HCT116 (cell line): ENCODE data around the gene SGSH. TPM values are rescaled to one million over a fixed set of nuclear protein-coding genes. Genes with fewer than 3 reads are reported as not detected.

Experiments used
- ATAC-seq: fragments of 200-7000 bp; cut with Tn5 transposase; 2 replicates; pipeline ENCODE4 v1.9.1; 2020; ENCODE audit warnings: mild to moderate bottlenecking, moderate library complexity
- BruUV-seq: library from RNA; stranded (reverse); fragments of 400-500 nt; replicated peaks from 2 replicates; lab custom pipeline; 2021; lab: Mats Ljungman, UMichigan
- CTCF ChIA-PET: fragments of 300-600 bp; sonication (Branson Sonifier 250); formaldehyde crosslinking; loops from one replicate; lab custom pipeline; 2021; ENCODE audit warnings: antibody characterized with exemption; lab: Charles Lee
- POLR2A ChIA-PET: fragments of 300-600, 350-600 bp; sonication (Branson Sonifier 250); formaldehyde crosslinking; loops from one replicate; lab custom pipeline; 2021; ENCODE audit warnings: antibody characterized with exemption; lab: Charles Lee
- RAD21 ChIA-PET, 2 experiments: fragments of 300-600 bp; sonication (Branson Sonifier 250); formaldehyde crosslinking; loops; one replicate each; lab custom pipeline; 2023; ENCODE audit warnings: low total read pairs in 2 of 2; ENCODE audit not compliant: uncharacterized antibody in 2 of 2, unreplicated experiment in 2 of 2, low non-redundant PET in 1 of 2; lab: Charles Lee
- DNase-seq: peaks from one replicate; pipeline ENCODE4 v3.0.0-alpha.2; 2010; ENCODE audit warnings: low read depth, low spot score
- H2AFZ ChIP-seq: fragments of 200-600 bp; shearing (Covaris generic), sonication (generic); 2 replicates; pipeline ENCODE4 v1.6.1; 2017; ENCODE audit warnings: low read depth, mixed run types, mixed read lengths, antibody characterized with exemption, low read length; ENCODE audit not compliant: poor library complexity, severe bottlenecking
- H3K27ac ChIP-seq: 2 replicates; pipeline ENCODE4 v1.5.1; 2012; ENCODE audit warnings: low read depth, low read length
- H3K27me3 ChIP-seq: fragments of 200-600 bp; sonication (generic); 2 replicates; pipeline ENCODE4 v1.6.1; 2016; ENCODE audit warnings: mixed run types, low read length, mixed read lengths; ENCODE audit not compliant: insufficient read depth
- H3K36me3 ChIP-seq, 2 experiments: fragments of 200-500 bp in 1 of 2; fragments of 200-600 bp in 1 of 2; sonication (Bioruptor generic) in 1 of 2; sonication (generic) in 1 of 2; 2 replicates each; pipeline versions ENCODE4 v1.5.1 to v1.6.1; 2014 to 2016; ENCODE audit warnings: low read length in 2 of 2, inconsistent platforms in 1 of 2, mixed read lengths in 1 of 2, mixed run types in 1 of 2; ENCODE audit not compliant: insufficient read depth in 2 of 2, control insufficient read depth in 1 of 2
- H3K4me1 ChIP-seq, 2 experiments: fragments of 200-600 bp in 1 of 2; sonication (generic) in 1 of 2; 2 replicates each; pipeline versions ENCODE4 v1.5.1 to v1.6.1; 2012 to 2017; ENCODE audit warnings: low read length in 2 of 2, inconsistent platforms in 1 of 2, mild to moderate bottlenecking in 1 of 2, mixed read lengths in 1 of 2, mixed run types in 1 of 2, moderate library complexity in 1 of 2; ENCODE audit not compliant: insufficient read depth in 2 of 2, control insufficient read depth in 1 of 2
- H3K4me2 ChIP-seq: fragments of 200-600 bp; sonication (generic); 2 replicates; pipeline ENCODE4 v1.6.1; 2017; ENCODE audit warnings: mixed run types, low read length, mixed read lengths
- H3K4me3 ChIP-seq, 2 experiments: fragments of 200-600 bp in 1 of 2; sonication (generic) in 1 of 2; replicated peaks in 1 of 2; 2 replicates each; pipeline ENCODE4 v1.5.1; 2011 to 2016; ENCODE audit warnings: low read length in 2 of 2, control low read depth in 1 of 2, low read depth in 1 of 2, mild to moderate bottlenecking in 1 of 2, mixed read lengths in 1 of 2, mixed run types in 1 of 2
- H3K79me2 ChIP-seq: fragments of 200-600 bp; sonication (generic); 2 replicates; pipeline ENCODE4 v1.6.1; 2017; ENCODE audit warnings: mild to moderate bottlenecking, mixed run types, low read length, moderate library complexity, mixed read lengths; ENCODE audit not compliant: insufficient read depth
- H3K9ac ChIP-seq: fragments of 200-600 bp; sonication (generic); 2 replicates; pipeline ENCODE4 v1.6.1; 2016; ENCODE audit warnings: low read length, mixed read lengths
- H3K9me2 ChIP-seq: fragments of 200-600 bp; sonication (generic), shearing (Covaris generic); 2 replicates; pipeline ENCODE4 v1.6.1; 2017; ENCODE audit warnings: mixed run types, mild to moderate bottlenecking, moderate library complexity; ENCODE audit not compliant: insufficient read depth
- H3K9me3 ChIP-seq, 2 experiments: fragments of 200-500 bp in 1 of 2; fragments of 200-600 bp in 1 of 2; sonication (Bioruptor generic) in 1 of 2; sonication (generic) in 1 of 2; 2 replicates each; pipeline ENCODE4 v1.6.1; 2014 to 2017; ENCODE audit warnings: low read length in 2 of 2, mixed read lengths in 2 of 2, inconsistent platforms in 1 of 2, low read depth in 1 of 2, mild to moderate bottlenecking in 1 of 2, mixed run types in 1 of 2, moderate library complexity in 1 of 2; ENCODE audit not compliant: control insufficient read depth in 1 of 2, insufficient read depth in 1 of 2
- H4K20me1 ChIP-seq: fragments of 200-600 bp; sonication (generic), shearing (Covaris generic); 2 replicates; pipeline ENCODE4 v1.6.1; 2017; ENCODE audit warnings: mixed run types, mild to moderate bottlenecking, moderate library complexity; ENCODE audit not compliant: insufficient read depth
- ATF3 ChIP-seq: IDR thresholded peaks from 2 replicates; pipeline ENCODE4 v1.6.1; 2012
- CBX3 ChIP-seq: IDR thresholded peaks from 2 replicates; pipeline ENCODE4 v1.6.1; 2012; ENCODE audit warnings: low read depth
- CTCF ChIP-seq, 3 experiments: fragments of 200-600 bp in 1 of 3; sonication (generic) in 1 of 3; IDR thresholded peaks in 2 of 3; conservative IDR thresholded peaks in 1 of 3; 2 replicates each; pipeline ENCODE4 v1.5.1; 2012 to 2017; ENCODE audit warnings: low read depth in 2 of 3, low read length in 2 of 3, antibody characterized with exemption in 1 of 3, borderline replicate concordance in 1 of 3, control low read depth in 1 of 3, mild to moderate bottlenecking in 1 of 3, mixed read lengths in 1 of 3, mixed run types in 1 of 3, moderate library complexity in 1 of 3; ENCODE audit not compliant: insufficient read depth in 1 of 3
- EGR1 ChIP-seq: IDR thresholded peaks from 2 replicates; pipeline ENCODE4 v1.6.1; 2012; ENCODE audit warnings: low read depth
- ELF1 ChIP-seq: IDR thresholded peaks from 2 replicates; pipeline ENCODE4 v1.6.1; 2012; ENCODE audit warnings: low read depth, borderline replicate concordance
- EZH2phosphoT487 ChIP-seq: fragments of 200-600 bp; IDR thresholded peaks from 2 replicates; pipeline ENCODE4 v1.6.1; 2018; ENCODE audit warnings: antibody characterized with exemption, borderline replicate concordance
- FOSL1 ChIP-seq: IDR thresholded peaks from 2 replicates; pipeline ENCODE4 v1.6.1; 2012; ENCODE audit warnings: low read depth
- POLR2AphosphoS5 ChIP-seq: IDR thresholded peaks from 2 replicates; pipeline ENCODE4 v1.6.1; 2011; ENCODE audit warnings: mild to moderate bottlenecking, low read depth, low read length, moderate library complexity
- RAD21 ChIP-seq: IDR thresholded peaks from 2 replicates; pipeline ENCODE4 v1.6.1; 2012; ENCODE audit warnings: low read depth, mild to moderate bottlenecking
- SIN3A ChIP-seq: IDR thresholded peaks from 2 replicates; pipeline ENCODE4 v1.6.1; 2012; ENCODE audit warnings: low read depth
- SP1 ChIP-seq: IDR thresholded peaks from 2 replicates; pipeline ENCODE4 v1.6.1; 2012; ENCODE audit warnings: low read depth
- SRF ChIP-seq: IDR thresholded peaks from 2 replicates; pipeline ENCODE4 v1.6.1; 2012; ENCODE audit warnings: low read depth
- TCF7L2 ChIP-seq: IDR thresholded peaks from 2 replicates; pipeline ENCODE4 v1.7.0; 2011; ENCODE audit warnings: borderline replicate concordance, inconsistent platforms; ENCODE audit not compliant: insufficient read depth, insufficient read length; ENCODE audit errors: extremely low read depth
- YY1 ChIP-seq: IDR thresholded peaks from 2 replicates; pipeline ENCODE4 v1.6.1; 2011; ENCODE audit warnings: low read length, low read depth, moderate library complexity, mild to moderate bottlenecking; ENCODE audit not compliant: insufficient replicate concordance; ENCODE audit errors: extremely low read depth
- ZFX ChIP-seq: fragments of 450-650 bp; IDR thresholded peaks from 2 replicates; pipeline ENCODE4 v1.6.1; 2017
- ZNF274 ChIP-seq: fragments of 200-500 bp; sonication (Bioruptor generic); IDR thresholded peaks from 2 replicates; pipeline ENCODE4 v1.6.1; 2014; ENCODE audit warnings: mild to moderate bottlenecking, low read depth, low read length, inconsistent platforms
- intact Hi-C: fragments of 100-400 bp; cut with micrococcal nuclease; formaldehyde crosslinking; loops from 2 replicates; pipeline ENCODE4 v1.10.0; 2022
- total RNA-seq: library from RNA; stranded (reverse); gene quantifications from one replicate; pipeline ENCODE4 v1.2.1, GENCODE V29; 2021; ENCODE audit not compliant: unreplicated experiment
- TF ChIP-seq, protein P1 (sequence below): IDR thresholded peaks from 2 replicates; pipeline ENCODE4 v1.6.1; 2012; ENCODE audit warnings: low read depth

The SGSH gene
- total RNA-seq, 1 experiment from 2014 or later = 34.4 TPM

GRCh38 chr17:80191865-80192661 lies 28.1 kb downstream of the SGSH start:
- no TSS peak for BruUV-seq
- H3K4me2 ChIP-seq = no peak overlapping the region
- TF ChIP-seq SP1 = no peak
- TF ChIP-seq, protein P1, sequence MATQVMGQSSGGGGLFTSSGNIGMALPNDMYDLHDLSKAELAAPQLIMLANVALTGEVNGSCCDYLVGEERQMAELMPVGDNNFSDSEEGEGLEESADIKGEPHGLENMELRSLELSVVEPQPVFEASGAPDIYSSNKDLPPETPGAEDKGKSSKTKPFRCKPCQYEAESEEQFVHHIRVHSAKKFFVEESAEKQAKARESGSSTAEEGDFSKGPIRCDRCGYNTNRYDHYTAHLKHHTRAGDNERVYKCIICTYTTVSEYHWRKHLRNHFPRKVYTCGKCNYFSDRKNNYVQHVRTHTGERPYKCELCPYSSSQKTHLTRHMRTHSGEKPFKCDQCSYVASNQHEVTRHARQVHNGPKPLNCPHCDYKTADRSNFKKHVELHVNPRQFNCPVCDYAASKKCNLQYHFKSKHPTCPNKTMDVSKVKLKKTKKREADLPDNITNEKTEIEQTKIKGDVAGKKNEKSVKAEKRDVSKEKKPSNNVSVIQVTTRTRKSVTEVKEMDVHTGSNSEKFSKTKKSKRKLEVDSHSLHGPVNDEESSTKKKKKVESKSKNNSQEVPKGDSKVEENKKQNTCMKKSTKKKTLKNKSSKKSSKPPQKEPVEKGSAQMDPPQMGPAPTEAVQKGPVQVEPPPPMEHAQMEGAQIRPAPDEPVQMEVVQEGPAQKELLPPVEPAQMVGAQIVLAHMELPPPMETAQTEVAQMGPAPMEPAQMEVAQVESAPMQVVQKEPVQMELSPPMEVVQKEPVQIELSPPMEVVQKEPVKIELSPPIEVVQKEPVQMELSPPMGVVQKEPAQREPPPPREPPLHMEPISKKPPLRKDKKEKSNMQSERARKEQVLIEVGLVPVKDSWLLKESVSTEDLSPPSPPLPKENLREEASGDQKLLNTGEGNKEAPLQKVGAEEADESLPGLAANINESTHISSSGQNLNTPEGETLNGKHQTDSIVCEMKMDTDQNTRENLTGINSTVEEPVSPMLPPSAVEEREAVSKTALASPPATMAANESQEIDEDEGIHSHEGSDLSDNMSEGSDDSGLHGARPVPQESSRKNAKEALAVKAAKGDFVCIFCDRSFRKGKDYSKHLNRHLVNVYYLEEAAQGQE = no peak
- no peak for TF ChIP-seq POLR2AphosphoS5
- no peak for TF ChIP-seq EZH2phosphoT487
- TF ChIP-seq CTCF (IDR thresholded peaks at IDR 0.05 in 2 of 3, conservative IDR thresholded peaks at IDR 0.05 in 1 of 3; ENCODE audit: borderline replicate concordance in 1 of 3, insufficient read depth in 1 of 3, low read depth in 2 of 3, low read length in 2 of 3) = no peak
- TF ChIP-seq YY1 = no peak
- TF ChIP-seq SRF = no peak
- no peak for TF ChIP-seq SIN3A
- no peak for TF ChIP-seq EGR1
- no peak for TF ChIP-seq RAD21
- no peak for TF ChIP-seq TCF7L2
- TF ChIP-seq FOSL1 = no peak
- no peak for TF ChIP-seq ZNF274
- no peak for TF ChIP-seq ELF1
- no peak for TF ChIP-seq ZFX
- TF ChIP-seq ATF3 = no peak
- TF ChIP-seq CBX3 = no peak
- TF ChIP-seq, all 23 proteins: peak for 0
- H3K79me2 ChIP-seq = no peaks in the 10 kb centered on the region
- intact Hi-C loops = no loop called here
- H3K36me3 ChIP-seq = no peaks in the 10 kb centered on the region
- H3K4me1 ChIP-seq = peaks cover 0 to 12% of the 10 kb centered on the region in 2 experiments; a peak in 1 of 4 replicates
- no peak overlapping the region for H3K9ac ChIP-seq
- H3K27ac ChIP-seq = no peak overlapping the region
- ChIA-PET CTCF (interaction anchor here (0.7 to 1.0 kb wide), 3 partner anchors 8 to 91 kb away, joined by 3 to 4 read pairs (median 3); partner anchors contain the start of gene GAA), POLR2A (interaction anchor here (0.6 to 1.7 kb wide), 2 partner anchors 28 to 43 kb away, joined by 3 to 4 read pairs; partner anchors contain the start of genes SGSH and SLC26A11), RAD21 (interaction anchor here in 1 of 2 experiments (0.7 kb wide), 1 partner anchor 25 kb away, joined by 3 read pairs; no protein-coding TSS in a partner anchor)
- H3K9me3 ChIP-seq = no peaks in the 10 kb centered on the region; a peak in 1 of 4 replicates
- H2AFZ ChIP-seq = no peak overlapping the region
- H3K27me3 ChIP-seq = no peaks in the 10 kb centered on the region; the same call in 1 of the 2 replicates
- H4K20me1 ChIP-seq = no peaks in the 10 kb centered on the region
- no peak overlapping the region for H3K4me3 ChIP-seq
- H3K9me2 ChIP-seq = no peaks in the 10 kb centered on the region
- no peak for DNase-seq
- ATAC-seq = no peak
